Stimulated activated naive B cell treated with anti-CD40 and anti-IgM and Interleukin-4, amounts not matched to agents 10 μg/mL and 1 μg/mL and 100 μg/mL, for 72 hours (primary cell): Measurements from ENCODE around the gene COPZ1.

ENCODE experiments used
- ATAC-seq, 2 donors: fragments of 150-1000 bp; cut with Tn5 transposase; replicated peaks; 2 replicates each; pipeline ENCODE4 v1.10.0; 2021; ENCODE audit warnings: moderate library complexity in 1 of 2
- DNase-seq: peaks from one replicate; pipeline ENCODE4 v3.0.0; 2021
- H3K27ac Mint-ChIP-seq: one replicate; pipeline ENCODE4 v1.8.0; 2022; ENCODE audit warnings: mild to moderate bottlenecking, mixed read lengths
- H3K27me3 Mint-ChIP-seq, 2 donors: one replicate each; pipeline ENCODE4 v1.8.0; 2022; ENCODE audit warnings: mixed read lengths in 2 of 2
- H3K36me3 Mint-ChIP-seq, 2 donors: one replicate each; pipeline ENCODE4 v1.8.0; 2022; ENCODE audit warnings: mixed read lengths in 2 of 2, mild to moderate bottlenecking in 1 of 2
- H3K4me1 Mint-ChIP-seq, 2 donors: one replicate each; pipeline ENCODE4 v1.8.0; 2022; ENCODE audit warnings: mixed read lengths in 2 of 2, mild to moderate bottlenecking in 1 of 2
- H3K4me3 Mint-ChIP-seq, 2 donors: one replicate each; pipeline ENCODE4 v1.8.0; 2022; ENCODE audit warnings: mild to moderate bottlenecking in 2 of 2, mixed read lengths in 2 of 2, moderate library complexity in 1 of 2
- H3K9me3 Mint-ChIP-seq, 2 donors: one replicate each; pipeline ENCODE4 v1.8.0; 2022; ENCODE audit warnings: mixed read lengths in 2 of 2, mild to moderate bottlenecking in 1 of 2

COPZ1 gene

GRCh38 chr12:54368709-54369596, 44.0 kb downstream of the COPZ1 start:
- H3K36me3 Mint-ChIP-seq = peaks cover 0 to 4% of the 10 kb centered on the region in 2 donors

GRCh38 chr12:54369597-54370131, 44.7 kb downstream of the COPZ1 start:
- H3K4me1 Mint-ChIP-seq = peaks cover 23 to 32% of the 10 kb centered on the region in 2 donors
- ATAC-seq (no peak), DNase-seq (no peak)
- peak overlapping the region in 1 of 2 donors; percentile 63 for H3K4me3 Mint-ChIP-seq
- H3K27me3 Mint-ChIP-seq = no peaks in the 10 kb centered on the region
- H3K9me3 Mint-ChIP-seq = no peaks in the 10 kb centered on the region
- H3K36me3 Mint-ChIP-seq = peaks cover 0 to 4% of the 10 kb centered on the region in 2 donors
- peak overlapping the region; percentile 77 for H3K27ac Mint-ChIP-seq

More at GRCh38 chr12:54368709-54369596, 44.0 kb downstream of the COPZ1 start:
- H3K9me3 Mint-ChIP-seq = no peaks in the 10 kb centered on the region
- H3K27me3 Mint-ChIP-seq = no peaks in the 10 kb centered on the region
- H3K4me1 Mint-ChIP-seq = peaks cover 30 to 39% of the 10 kb centered on the region in 2 donors
- DNase-seq (peak; percentile 66), ATAC-seq (peak; percentile 92 to 94)
- H3K27ac Mint-ChIP-seq = peak overlapping the region; percentile 77
- peak overlapping the region; percentile 44 to 63 for H3K4me3 Mint-ChIP-seq

- peaks cover 21 to 32% of the 10 kb centered on the region in 2 donors for H3K4me1 Mint-ChIP-seq
- ATAC-seq (no peak), DNase-seq (no peak)
- no peaks in the 10 kb centered on the region for H3K27me3 Mint-ChIP-seq
- H3K9me3 Mint-ChIP-seq = no peaks in the 10 kb centered on the region
- peaks cover 0 to 4% of the 10 kb centered on the region in 2 donors for H3K36me3 Mint-ChIP-seq
- no peak overlapping the region for H3K27ac Mint-ChIP-seq
- H3K4me3 Mint-ChIP-seq = peak overlapping the region; percentile 23 to 53
Observed at GRCh38 chr12:54370171-54370730, 45.3 kb downstream of the COPZ1 start.

- H3K4me3 Mint-ChIP-seq = no peak overlapping the region
- DNase-seq = no peak
- no peak for ATAC-seq
Observed at GRCh38 chr12:54371328-54372112, 46.6 kb downstream of the COPZ1 start.

GRCh38 chr12:54372113-54372806, 47.3 kb downstream of the COPZ1 start:
- Mint-ChIP-seq H3K36me3 (peaks cover 0 to 4% of the 10 kb centered on the region in 2 donors), H3K27ac (no peak overlapping the region), H3K27me3 (no peaks in the 10 kb centered on the region), H3K4me1 (peaks cover 21 to 34% of the 10 kb centered on the region in 2 donors), H3K9me3 (no peaks in the 10 kb centered on the region), H3K4me3 (no peak overlapping the region)
- DNase-seq = no peak
- ATAC-seq = no peak

More at GRCh38 chr12:54371328-54372112, 46.6 kb downstream of the COPZ1 start:
- Mint-ChIP-seq H3K27ac (no peak overlapping the region), H3K27me3 (no peaks in the 10 kb centered on the region), H3K4me1 (peaks cover 21 to 34% of the 10 kb centered on the region in 2 donors), H3K9me3 (no peaks in the 10 kb centered on the region), H3K36me3 (peaks cover 0 to 4% of the 10 kb centered on the region in 2 donors)

GRCh38 chr12:54373649-54374561, 49.0 kb downstream of the COPZ1 start:
- Mint-ChIP-seq H3K36me3 (peaks cover 0 to 4% of the 10 kb centered on the region in 2 donors), H3K9me3 (no peaks in the 10 kb centered on the region), H3K27me3 (no peaks in the 10 kb centered on the region), H3K4me3 (no peak overlapping the region), H3K4me1 (peaks cover 18 to 29% of the 10 kb centered on the region in 2 donors), H3K27ac (no peak overlapping the region)
- DNase-seq (no peak), ATAC-seq (no peak)

GRCh38 chr12:54374562-54375258, 49.8 kb downstream of the COPZ1 start:
- DNase-seq (no peak), ATAC-seq (no peak)
- Mint-ChIP-seq H3K9me3 (no peaks in the 10 kb centered on the region), H3K4me3 (no peak overlapping the region), H3K36me3 (peaks cover 0 to 4% of the 10 kb centered on the region in 2 donors), H3K4me1 (peaks cover 18 to 26% of the 10 kb centered on the region in 2 donors), H3K27me3 (no peaks in the 10 kb centered on the region), H3K27ac (no peak overlapping the region)

GRCh38 chr12:54375259-54375579, 50.3 kb downstream of the COPZ1 start:
- H3K4me3 Mint-ChIP-seq = no peak overlapping the region
- H3K9me3 Mint-ChIP-seq = no peaks in the 10 kb centered on the region
- no peak overlapping the region for H3K27ac Mint-ChIP-seq
- DNase-seq (no peak), ATAC-seq (no peak)
- no peaks in the 10 kb centered on the region for H3K27me3 Mint-ChIP-seq
- H3K4me1 Mint-ChIP-seq = peaks cover 20 to 30% of the 10 kb centered on the region in 2 donors
- peaks cover 0 to 4% of the 10 kb centered on the region in 2 donors for H3K36me3 Mint-ChIP-seq

- Mint-ChIP-seq H3K27ac (no peak overlapping the region), H3K4me3 (no peak overlapping the region), H3K9me3 (no peaks in the 10 kb centered on the region), H3K27me3 (no peaks in the 10 kb centered on the region), H3K4me1 (peaks cover 27 to 30% of the 10 kb centered on the region in 2 donors), H3K36me3 (no peaks in the 10 kb centered on the region)
- no peak for DNase-seq
- no peak for ATAC-seq
Observed at GRCh38 chr12:54376596-54376995, 51.7 kb downstream of the COPZ1 start.

- Mint-ChIP-seq H3K4me1 (peaks cover 26% of the 10 kb centered on the region in 2 donors), H3K27me3 (no peaks in the 10 kb centered on the region), H3K4me3 (no peak overlapping the region), H3K27ac (no peak overlapping the region), H3K9me3 (no peaks in the 10 kb centered on the region), H3K36me3 (no peaks in the 10 kb centered on the region)
- no peak for DNase-seq
- ATAC-seq = no peak
Observed at GRCh38 chr12:54377007-54377406, 52.1 kb downstream of the COPZ1 start.

- peaks cover 24 to 25% of the 10 kb centered on the region in 2 donors for H3K4me1 Mint-ChIP-seq
- no peaks in the 10 kb centered on the region for H3K36me3 Mint-ChIP-seq
- no peaks in the 10 kb centered on the region for H3K27me3 Mint-ChIP-seq
- H3K4me3 Mint-ChIP-seq = peak overlapping the region in 1 of 2 donors; percentile 40
- DNase-seq (no peak), ATAC-seq (no peak)
- H3K9me3 Mint-ChIP-seq = no peaks in the 10 kb centered on the region
- H3K27ac Mint-ChIP-seq = peak overlapping the region; percentile 47
Observed at GRCh38 chr12:54377797-54378515, 53.0 kb downstream of the COPZ1 start.

GRCh38 chr12:54378796-54379397, 54.0 kb downstream of the COPZ1 start:
- H3K27ac Mint-ChIP-seq = peak overlapping the region; percentile 16
- no peaks in the 10 kb centered on the region for H3K9me3 Mint-ChIP-seq
- ATAC-seq = peak in 1 of 2 donors; percentile 47
- DNase-seq = no peak
- no peaks in the 10 kb centered on the region for H3K36me3 Mint-ChIP-seq
- H3K4me3 Mint-ChIP-seq = peak overlapping the region; percentile 40 to 49
- no peaks in the 10 kb centered on the region for H3K27me3 Mint-ChIP-seq
- peaks cover 29% of the 10 kb centered on the region in 2 donors for H3K4me1 Mint-ChIP-seq
